Left kidney (tissue), 2 donors: ENCODE results near the gene SCTR. TPM values are rescaled to one million over a fixed set of nuclear protein-coding genes. Genes with fewer than 3 reads are reported as not detected.
"Not testable (repeated sequence)": the region's sequence is repeated elsewhere in the genome, so short reads cannot be mapped to it uniquely, and the experiment has no call there.

ENCODE experiments used
- DNase-seq: peaks from one replicate; pipeline ENCODE4 v3.0.0-alpha.2; 2013
- polyA plus RNA-seq: library from polyadenylated mRNA; unstranded; fragments of 120-200 nt; gene quantifications from one replicate; pipeline ENCODE4 v1.2.1, GENCODE V29; 2013; ENCODE audit not compliant: insufficient read length

Gene SCTR
- polyA plus RNA-seq, 1 donor: 16.1 TPM

- no peak for DNase-seq
These were observed 116.1 kb downstream of the SCTR start for GRCh38 chr2:119408221-119408619.

GRCh38 chr2:119407430-119408220, 116.7 kb downstream of the SCTR start:
- DNase-seq: no peak

GRCh38 chr2:119405151-119405550, 119.1 kb downstream of the SCTR start:
- no peak for DNase-seq

GRCh38 chr2:119403618-119404017, 120.7 kb downstream of the SCTR start:
- not testable (repeated sequence) for DNase-seq

- no peak for DNase-seq
These were observed 121.4 kb downstream of the SCTR start for GRCh38 chr2:119402645-119403560.

- DNase-seq: no peak
These were observed 122.2 kb downstream of the SCTR start for GRCh38 chr2:119402106-119402505.

- no peak for DNase-seq
These were observed 127.1 kb downstream of the SCTR start for GRCh38 chr2:119397196-119397595.

GRCh38 chr2:119393971-119394748, 130.1 kb downstream of the SCTR start:
- no peak for DNase-seq

Other genes starting within 250 kb of the SCTR start
- gene C2orf76, start 157.6 kb downstream of the SCTR start, polyA plus RNA-seq: 20.3 TPM
- gene DBI, start 157.5 kb downstream of the SCTR start, polyA plus RNA-seq: 219 TPM
- gene TMEM37, start 92.6 kb downstream of the SCTR start, polyA plus RNA-seq: 54.8 TPM
- gene CFAP221, start 20.0 kb upstream of the SCTR start, polyA plus RNA-seq: 38.8 TPM
- gene TMEM177, start 154.7 kb upstream of the SCTR start, polyA plus RNA-seq: 21.3 TPM
- 29.0 TPM for gene PTPN4, start 235.4 kb upstream of the SCTR start, polyA plus RNA-seq